ENCODE results near the gene EOMES. TPM values are rescaled to one million over a fixed set of nuclear protein-coding genes. Genes with fewer than 3 reads are reported as not detected.

The EOMES gene
- total RNA-seq, 1 donor from 2014 or later: not detected

DNA sequence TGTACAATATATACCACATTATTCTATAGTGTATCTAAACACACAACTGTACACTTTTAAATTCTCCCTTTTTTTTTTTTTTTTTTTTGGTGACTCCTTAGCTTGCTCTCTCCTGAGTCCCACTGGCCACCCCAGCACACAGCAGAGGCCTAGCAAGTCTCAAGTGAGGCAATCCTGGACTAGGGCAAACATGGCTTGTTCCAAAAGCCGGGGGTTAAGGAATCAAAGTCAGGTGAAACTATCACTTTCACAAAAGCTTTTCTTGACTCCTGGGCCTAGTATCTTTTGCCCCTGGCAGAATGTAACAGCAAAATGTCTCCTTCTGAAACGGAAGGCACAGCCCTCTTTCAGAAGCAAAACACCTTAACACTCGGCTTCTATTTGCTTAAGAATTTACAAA is 5.8 kb downstream of the EOMES start:
- no peaks in the 10 kb centered on the region for H3K36me3 Mint-ChIP-seq (ENCODE audit: low read depth, unreplicated experiment)
- H3K27me3 Mint-ChIP-seq (ENCODE audit: low read depth, unreplicated experiment): peaks cover 91% of the 10 kb centered on the region
- H3K79me2 ChIP-seq (ENCODE audit: insufficient read depth, low read length): no peaks in the 10 kb centered on the region
- peaks cover 3% of the 10 kb centered on the region for H3K9me3 Mint-ChIP-seq (ENCODE audit: unreplicated experiment)
- no peaks in the 10 kb centered on the region for H3K36me3 ChIP-seq (ENCODE audit: insufficient read depth, low read length)
- DNase-seq (ENCODE audit: low read depth) (no peak), FAIRE-seq (no peak)
- no peak overlapping the region for H3K4me3 ChIP-seq (ENCODE audit: insufficient read depth, low read depth, low read length)
- peaks cover 10% of the 10 kb centered on the region for H3K4me1 Mint-ChIP-seq (ENCODE audit: low read depth, unreplicated experiment)
- no peak overlapping the region for H3K4me2 ChIP-seq (ENCODE audit: low read length)
- TF ChIP-seq CTCF (IDR thresholded peaks at IDR 0.05; ENCODE audit: insufficient read depth, low read depth, low read length) (no peak), EZH2 (IDR thresholded peaks at IDR 0.05; ENCODE audit: insufficient read depth, low read length) (no peak)
- no peak overlapping the region for H3K4me3 Mint-ChIP-seq (ENCODE audit: unreplicated experiment)
- no peaks in the 10 kb centered on the region for H3K9me3 ChIP-seq (ENCODE audit: insufficient read depth, low read depth, low read length)
- no peak overlapping the region for H3K9ac ChIP-seq (ENCODE audit: low read length)
- H3K27ac ChIP-seq (ENCODE audit: low read depth, low read length): no peak overlapping the region
- peaks cover 85% of the 10 kb centered on the region for H3K27me3 ChIP-seq (ENCODE audit: insufficient read depth, low read length)
- H3K4me1 ChIP-seq (ENCODE audit: insufficient read depth, low read length): peaks cover 25% of the 10 kb centered on the region
- H4K20me1 ChIP-seq (ENCODE audit: insufficient read depth, low read length): no peaks in the 10 kb centered on the region
- H2AFZ ChIP-seq (ENCODE audit: low read depth, low read length): no peak overlapping the region
- no peak overlapping the region for H3K27ac Mint-ChIP-seq (ENCODE audit: unreplicated experiment)

GRCh38 chr3:27715863-27716262 is 6.3 kb downstream of the EOMES start:
- Histone ChIP-seq H3K79me2 (ENCODE audit: insufficient read depth, low read length) (no peaks in the 10 kb centered on the region), H4K20me1 (ENCODE audit: insufficient read depth, low read length) (no peaks in the 10 kb centered on the region), H3K9me3 (ENCODE audit: insufficient read depth, low read depth, low read length) (no peaks in the 10 kb centered on the region), H3K9ac (ENCODE audit: low read length) (no peak overlapping the region), H3K27me3 (ENCODE audit: insufficient read depth, low read length) (peaks cover 81% of the 10 kb centered on the region), H3K4me3 (ENCODE audit: insufficient read depth, low read depth, low read length) (no peak overlapping the region), H3K27ac (ENCODE audit: low read depth, low read length) (no peak overlapping the region), H3K4me1 (ENCODE audit: insufficient read depth, low read length) (peaks cover 20% of the 10 kb centered on the region), H3K36me3 (ENCODE audit: insufficient read depth, low read length) (no peaks in the 10 kb centered on the region), H3K4me2 (ENCODE audit: low read length) (no peak overlapping the region), H2AFZ (ENCODE audit: low read depth, low read length) (no peak overlapping the region)
- TF ChIP-seq EZH2 (IDR thresholded peaks at IDR 0.05; ENCODE audit: insufficient read depth, low read length): no peak
- no peak for TF ChIP-seq CTCF (IDR thresholded peaks at IDR 0.05; ENCODE audit: insufficient read depth, low read depth, low read length)
- Mint-ChIP-seq H3K27ac (ENCODE audit: unreplicated experiment) (no peak overlapping the region), H3K27me3 (ENCODE audit: low read depth, unreplicated experiment) (peaks cover 86% of the 10 kb centered on the region), H3K4me1 (ENCODE audit: low read depth, unreplicated experiment) (peaks cover 10% of the 10 kb centered on the region), H3K4me3 (ENCODE audit: unreplicated experiment) (no peak overlapping the region), H3K36me3 (ENCODE audit: low read depth, unreplicated experiment) (no peaks in the 10 kb centered on the region), H3K9me3 (ENCODE audit: unreplicated experiment) (peaks cover 3% of the 10 kb centered on the region)
- no peak for DNase-seq (ENCODE audit: low read depth)
- FAIRE-seq: no peak

GRCh38 chr3:27715454-27715806 is 6.7 kb downstream of the EOMES start:
- H3K27me3 Mint-ChIP-seq (ENCODE audit: low read depth, unreplicated experiment): peaks cover 82% of the 10 kb centered on the region
- H3K4me3 ChIP-seq (ENCODE audit: insufficient read depth, low read depth, low read length): no peak overlapping the region

More at GRCh38 chr3:27715454-27715806, 6.7 kb downstream of the EOMES start:
- Mint-ChIP-seq H3K4me1 (ENCODE audit: low read depth, unreplicated experiment) (peaks cover 10% of the 10 kb centered on the region), H3K4me3 (ENCODE audit: unreplicated experiment) (no peak overlapping the region), H3K9me3 (ENCODE audit: unreplicated experiment) (peaks cover 3% of the 10 kb centered on the region), H3K27ac (ENCODE audit: unreplicated experiment) (no peak overlapping the region), H3K36me3 (ENCODE audit: low read depth, unreplicated experiment) (no peaks in the 10 kb centered on the region)
- no peak for TF ChIP-seq EZH2 (IDR thresholded peaks at IDR 0.05; ENCODE audit: insufficient read depth, low read length)
- TF ChIP-seq CTCF (IDR thresholded peaks at IDR 0.05; ENCODE audit: insufficient read depth, low read depth, low read length): no peak
- H3K9ac ChIP-seq (ENCODE audit: low read length): no peak overlapping the region
- FAIRE-seq: no peak
- H3K4me1 ChIP-seq (ENCODE audit: insufficient read depth, low read length): peaks cover 18% of the 10 kb centered on the region
- H3K27me3 ChIP-seq (ENCODE audit: insufficient read depth, low read length): peaks cover 76% of the 10 kb centered on the region
- H3K36me3 ChIP-seq (ENCODE audit: insufficient read depth, low read length): no peaks in the 10 kb centered on the region
- H3K4me2 ChIP-seq (ENCODE audit: low read length): peak overlapping the region; percentile 100
- no peaks in the 10 kb centered on the region for H3K9me3 ChIP-seq (ENCODE audit: insufficient read depth, low read depth, low read length)
- H4K20me1 ChIP-seq (ENCODE audit: insufficient read depth, low read length): no peaks in the 10 kb centered on the region
- no peak overlapping the region for H3K27ac ChIP-seq (ENCODE audit: low read depth, low read length)
- no peak for DNase-seq (ENCODE audit: low read depth)
- H3K79me2 ChIP-seq (ENCODE audit: insufficient read depth, low read length): no peaks in the 10 kb centered on the region
- peak overlapping the region; percentile 56 for H2AFZ ChIP-seq (ENCODE audit: low read depth, low read length)
